Chondrocyte (in vitro differentiated cells): Measurements from ENCODE around the gene IKZF3. TPM values are rescaled to one million over a fixed set of nuclear protein-coding genes. Genes with fewer than 3 reads are reported as not detected.

Experiments used
- DNase-seq: peaks from one replicate; pipeline ENCODE4 v3.0.0; 2021; ENCODE audit warnings: mixed read lengths, low spot score
- H3K27ac Mint-ChIP-seq: one replicate; pipeline ENCODE4 v1.8.0; 2021; ENCODE audit warnings: mild to moderate bottlenecking, moderate library complexity, mixed read lengths; ENCODE audit not compliant: unreplicated experiment
- H3K27me3 Mint-ChIP-seq: 2 replicates; pipeline ENCODE4 v1.8.0; 2021; ENCODE audit warnings: low read depth, mixed read lengths
- H3K36me3 Mint-ChIP-seq: 2 replicates; pipeline ENCODE4 v1.8.0; 2021; ENCODE audit warnings: low read depth, mixed read lengths
- H3K4me1 Mint-ChIP-seq: 2 replicates; pipeline ENCODE4 v1.8.0; 2021; ENCODE audit warnings: low read depth, mild to moderate bottlenecking, mixed read lengths
- H3K4me3 Mint-ChIP-seq: one replicate; pipeline ENCODE4 v1.8.0; 2021; ENCODE audit warnings: mild to moderate bottlenecking, moderate library complexity, mixed read lengths; ENCODE audit not compliant: unreplicated experiment
- H3K9me3 Mint-ChIP-seq: 2 replicates; pipeline ENCODE4 v1.8.0; 2021; ENCODE audit warnings: low read depth, mixed read lengths
- total RNA-seq: library from RNA; stranded (reverse); gene quantifications from 3 replicates; pipeline ENCODE4 v1.2.1, GENCODE V29; 2021
- TF ChIP-seq, protein P1 (sequence below): fragments of 200-600 bp; sonication (generic); IDR thresholded peaks from 2 replicates; pipeline ENCODE4 v1.5.0; 2021; ENCODE audit warnings: antibody characterized with exemption, mild to moderate bottlenecking, moderate library complexity

Gene IKZF3
- total RNA-seq, 1 donor from 2014 or later, result not detected

DNA sequence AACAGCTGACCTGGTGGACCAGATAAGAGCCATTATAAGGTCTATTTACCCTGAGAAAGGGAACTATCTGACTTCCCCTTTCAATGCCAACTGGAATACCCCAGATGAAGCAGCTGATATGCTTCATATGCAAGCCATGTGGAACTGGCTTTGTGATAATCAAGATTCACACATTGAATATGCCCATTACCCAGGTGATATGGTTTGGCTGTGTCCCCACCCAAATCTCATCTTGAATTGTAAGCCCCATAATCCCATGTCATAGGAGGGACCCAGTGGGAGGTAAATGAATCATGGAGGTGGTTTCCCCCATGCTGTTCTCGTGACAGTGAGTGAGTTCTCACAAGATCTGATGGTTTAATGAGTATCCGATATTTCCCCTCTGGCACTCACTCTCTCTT lies 42.1 kb downstream of the IKZF3 start:
- peaks cover 3% of the 10 kb centered on the region for H3K4me1 Mint-ChIP-seq
- no peak for DNase-seq
- peaks cover 10% of the 10 kb centered on the region for H3K9me3 Mint-ChIP-seq
- peaks cover 5% of the 10 kb centered on the region for H3K36me3 Mint-ChIP-seq
- H3K27me3 Mint-ChIP-seq, result peaks cover 16% of the 10 kb centered on the region
- H3K27ac Mint-ChIP-seq, result no peak overlapping the region
- TF ChIP-seq, protein P1, sequence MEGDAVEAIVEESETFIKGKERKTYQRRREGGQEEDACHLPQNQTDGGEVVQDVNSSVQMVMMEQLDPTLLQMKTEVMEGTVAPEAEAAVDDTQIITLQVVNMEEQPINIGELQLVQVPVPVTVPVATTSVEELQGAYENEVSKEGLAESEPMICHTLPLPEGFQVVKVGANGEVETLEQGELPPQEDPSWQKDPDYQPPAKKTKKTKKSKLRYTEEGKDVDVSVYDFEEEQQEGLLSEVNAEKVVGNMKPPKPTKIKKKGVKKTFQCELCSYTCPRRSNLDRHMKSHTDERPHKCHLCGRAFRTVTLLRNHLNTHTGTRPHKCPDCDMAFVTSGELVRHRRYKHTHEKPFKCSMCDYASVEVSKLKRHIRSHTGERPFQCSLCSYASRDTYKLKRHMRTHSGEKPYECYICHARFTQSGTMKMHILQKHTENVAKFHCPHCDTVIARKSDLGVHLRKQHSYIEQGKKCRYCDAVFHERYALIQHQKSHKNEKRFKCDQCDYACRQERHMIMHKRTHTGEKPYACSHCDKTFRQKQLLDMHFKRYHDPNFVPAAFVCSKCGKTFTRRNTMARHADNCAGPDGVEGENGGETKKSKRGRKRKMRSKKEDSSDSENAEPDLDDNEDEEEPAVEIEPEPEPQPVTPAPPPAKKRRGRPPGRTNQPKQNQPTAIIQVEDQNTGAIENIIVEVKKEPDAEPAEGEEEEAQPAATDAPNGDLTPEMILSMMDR, result no peak
- H3K4me3 Mint-ChIP-seq, result no peak overlapping the region

DNA sequence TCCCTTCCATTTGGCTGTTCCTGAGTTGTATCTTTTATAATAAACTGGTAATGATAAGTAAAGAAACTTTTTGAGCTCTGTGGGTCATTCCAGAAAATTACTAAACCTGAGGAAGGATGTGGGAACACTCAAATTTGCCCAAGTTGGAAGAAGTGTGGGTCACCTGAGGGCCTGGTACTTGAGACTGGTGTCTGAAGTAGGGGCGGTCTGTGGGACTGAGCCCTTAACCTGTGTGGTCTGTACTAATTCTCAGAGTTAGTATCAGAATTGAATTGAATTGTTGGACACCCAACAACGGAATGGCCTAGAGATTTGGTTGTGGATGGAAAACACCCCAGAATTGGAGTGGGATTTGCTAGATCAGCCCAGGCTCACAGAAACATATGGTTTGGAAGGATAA lies 43.1 kb downstream of the IKZF3 start:
- Mint-ChIP-seq H3K4me3 (no peak overlapping the region), H3K9me3 (peaks cover 10% of the 10 kb centered on the region), H3K4me1 (peaks cover 3% of the 10 kb centered on the region), H3K36me3 (peaks cover 5% of the 10 kb centered on the region), H3K27me3 (peaks cover 10% of the 10 kb centered on the region), H3K27ac (no peak overlapping the region)
- no peak for DNase-seq
- TF ChIP-seq, protein P1, result no peak

DNA sequence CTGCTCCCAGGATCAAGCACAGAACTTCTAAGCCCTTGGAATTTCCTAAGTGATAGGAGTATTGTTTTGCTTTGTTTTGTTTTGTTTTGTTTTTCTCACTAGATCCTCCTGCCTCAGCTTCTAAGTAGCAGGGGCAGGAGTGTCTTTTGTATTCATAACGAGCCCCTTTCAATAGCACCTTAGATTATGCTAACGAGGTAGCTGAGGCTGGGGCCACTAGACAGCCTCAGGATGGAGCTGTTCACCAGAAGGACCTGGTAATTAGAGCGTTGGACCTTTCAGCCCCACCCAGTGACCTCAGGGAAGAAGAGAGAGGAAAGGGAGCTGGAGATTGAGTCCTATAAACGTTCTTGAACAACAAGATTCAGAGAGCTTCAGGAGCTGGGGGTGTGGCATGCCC lies 43.6 kb downstream of the IKZF3 start:
- peaks cover 11% of the 10 kb centered on the region for H3K27me3 Mint-ChIP-seq
- no peak for DNase-seq
- peaks cover 10% of the 10 kb centered on the region for H3K9me3 Mint-ChIP-seq
- H3K4me3 Mint-ChIP-seq, result no peak overlapping the region
- TF ChIP-seq, protein P1, result no peak
- peaks cover 5% of the 10 kb centered on the region for H3K36me3 Mint-ChIP-seq
- no peak overlapping the region for H3K27ac Mint-ChIP-seq
- peaks cover 3% of the 10 kb centered on the region for H3K4me1 Mint-ChIP-seq

DNA sequence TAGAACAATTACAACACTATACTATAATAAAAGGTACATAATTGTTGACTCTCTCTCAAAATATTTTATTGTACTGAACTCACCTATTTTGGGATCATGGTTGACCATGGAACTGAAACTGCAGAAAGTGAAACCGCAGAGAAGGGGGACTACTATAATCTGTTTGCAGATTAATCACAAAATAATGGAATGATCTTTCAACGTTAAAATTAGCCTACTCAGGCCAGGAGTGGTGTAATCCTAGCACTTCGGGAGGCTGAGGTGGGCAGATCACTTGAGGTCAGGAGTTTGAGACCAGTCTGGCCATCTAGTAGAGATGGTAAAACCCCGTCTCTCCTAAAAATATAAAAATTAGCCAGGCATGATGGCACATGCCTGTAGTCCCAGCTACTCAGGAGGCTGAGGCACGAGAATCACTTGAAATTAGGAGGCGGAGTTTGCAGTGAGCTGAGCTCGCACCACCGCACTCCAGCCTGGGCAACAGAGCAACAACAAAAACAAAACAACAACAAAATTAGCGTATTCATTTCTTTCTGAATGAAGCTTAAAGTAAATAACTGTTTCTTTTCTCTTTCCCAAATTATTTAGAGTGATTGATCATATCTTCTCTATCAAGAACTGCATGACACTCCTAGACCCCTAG lies 45.6 kb downstream of the IKZF3 start:
- H3K4me1 Mint-ChIP-seq, result peaks cover 3% of the 10 kb centered on the region
- peaks cover 6% of the 10 kb centered on the region for H3K36me3 Mint-ChIP-seq
- no peak overlapping the region for H3K4me3 Mint-ChIP-seq
- DNase-seq, result no peak
- peaks cover 13% of the 10 kb centered on the region for H3K27me3 Mint-ChIP-seq
- H3K27ac Mint-ChIP-seq, result no peak overlapping the region
- TF ChIP-seq, protein P1, result no peak
- H3K9me3 Mint-ChIP-seq, result peaks cover 7% of the 10 kb centered on the region

DNA sequence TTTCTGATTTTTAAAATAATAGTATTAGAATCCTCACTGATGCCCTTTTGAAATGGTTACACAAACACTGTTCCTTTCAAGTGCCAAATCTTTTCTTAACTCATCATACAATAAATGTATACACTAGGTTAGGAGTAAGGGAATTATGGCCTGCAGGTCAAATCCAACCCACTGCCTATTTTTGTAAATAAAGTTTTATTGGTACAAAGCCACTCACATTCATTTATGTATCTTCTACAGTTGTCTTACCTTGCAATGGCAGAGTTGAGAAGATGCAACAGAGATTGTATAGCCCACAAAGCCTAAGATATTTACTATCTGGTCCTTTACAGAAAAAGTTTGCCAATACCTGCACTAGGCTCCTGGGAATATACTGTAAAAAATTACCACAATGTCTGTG lies 47.8 kb downstream of the IKZF3 start:
- no peak for DNase-seq
- TF ChIP-seq, protein P1, result no peak
- H3K36me3 Mint-ChIP-seq, result peaks cover 3% of the 10 kb centered on the region
- H3K4me1 Mint-ChIP-seq, result peaks cover 3% of the 10 kb centered on the region
- H3K27ac Mint-ChIP-seq, result no peak overlapping the region
- H3K27me3 Mint-ChIP-seq, result peaks cover 22% of the 10 kb centered on the region
- H3K4me3 Mint-ChIP-seq, result no peak overlapping the region
- no peaks in the 10 kb centered on the region for H3K9me3 Mint-ChIP-seq
